ENCODE data around the gene TK1. TPM values are rescaled to one million over a fixed set of nuclear protein-coding genes. Genes with fewer than 3 reads are reported as not detected.

TK1 gene
- total RNA-seq, 1 experiment from 2014 or later: 133 TPM

DNA sequence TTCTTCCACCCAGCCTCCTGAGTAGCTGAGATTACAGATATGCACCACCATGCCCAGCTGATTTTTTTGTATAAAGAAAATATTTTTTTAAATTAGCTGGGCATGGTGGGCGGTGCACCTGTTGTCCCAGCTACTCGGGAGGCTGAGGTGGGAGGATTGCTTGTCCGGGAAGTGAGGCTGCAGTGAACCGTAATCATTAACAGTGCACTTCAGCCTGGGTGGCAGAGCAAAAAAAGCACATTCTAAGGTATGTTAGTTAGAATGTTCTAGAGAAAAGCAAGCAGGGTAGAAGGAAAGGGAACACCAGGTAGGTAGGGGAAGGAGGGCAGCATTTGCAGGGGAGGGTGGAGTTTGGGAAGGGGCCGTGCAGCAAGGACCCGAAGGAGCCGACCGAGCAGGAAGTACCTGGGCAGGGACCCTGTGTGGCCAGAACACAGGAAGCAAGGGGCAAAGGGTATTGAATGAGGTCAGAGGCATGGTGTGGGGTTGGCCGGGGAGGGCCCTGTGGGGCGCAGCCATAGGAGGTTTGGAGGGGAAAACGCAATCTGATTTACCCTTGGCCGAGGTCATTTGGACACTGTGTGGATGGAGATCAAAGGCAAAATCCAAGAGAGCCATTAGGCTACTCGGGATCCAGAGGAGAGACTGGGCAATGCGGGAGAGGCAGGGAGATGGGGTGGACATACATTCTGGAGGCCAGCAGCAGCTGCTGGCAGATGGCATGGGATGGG lies 38.4 kb downstream of the TK1 start:
- CTCF ChIA-PET: no interaction called here
- TF ChIP-seq CTCF (conservative IDR thresholded peaks at IDR 0.05; ENCODE audit: low read depth, low read length) (no peak), EZH2 (IDR thresholded peaks at IDR 0.05; ENCODE audit: borderline replicate concordance, low read depth, low read length, poor library complexity, severe bottlenecking) (no peak)
- DNase-seq (ENCODE audit: low spot score): no peak
- H3K36me3 ChIP-seq (ENCODE audit: insufficient read depth, low read length, poor library complexity, severe bottlenecking): no peaks in the 10 kb centered on the region
- intact Hi-C loops (cut with micrococcal nuclease; ENCODE audit: unreplicated experiment): no loop called here
- BruUV-seq (replicated peaks): no TSS peak
- H3K27ac ChIP-seq (ENCODE audit: low read depth, low read length, poor library complexity, severe bottlenecking): no peak overlapping the region
- no peaks in the 10 kb centered on the region for H3K9me3 ChIP-seq (ENCODE audit: low read depth, low read length, poor library complexity, severe bottlenecking)
- H3K27me3 ChIP-seq (replicated peaks; ENCODE audit: insufficient read depth, low read depth, low read length, poor library complexity): no peaks in the 10 kb centered on the region
- H3K4me1 ChIP-seq (ENCODE audit: insufficient read depth, low read length, poor library complexity, severe bottlenecking): peaks cover 5% of the 10 kb centered on the region
- H3K4me3 ChIP-seq (ENCODE audit: low read depth, low read length, poor library complexity, severe bottlenecking): no peak overlapping the region
- POLR2A ChIA-PET (ENCODE audit: low non-redundant PET): no interaction called here

DNA sequence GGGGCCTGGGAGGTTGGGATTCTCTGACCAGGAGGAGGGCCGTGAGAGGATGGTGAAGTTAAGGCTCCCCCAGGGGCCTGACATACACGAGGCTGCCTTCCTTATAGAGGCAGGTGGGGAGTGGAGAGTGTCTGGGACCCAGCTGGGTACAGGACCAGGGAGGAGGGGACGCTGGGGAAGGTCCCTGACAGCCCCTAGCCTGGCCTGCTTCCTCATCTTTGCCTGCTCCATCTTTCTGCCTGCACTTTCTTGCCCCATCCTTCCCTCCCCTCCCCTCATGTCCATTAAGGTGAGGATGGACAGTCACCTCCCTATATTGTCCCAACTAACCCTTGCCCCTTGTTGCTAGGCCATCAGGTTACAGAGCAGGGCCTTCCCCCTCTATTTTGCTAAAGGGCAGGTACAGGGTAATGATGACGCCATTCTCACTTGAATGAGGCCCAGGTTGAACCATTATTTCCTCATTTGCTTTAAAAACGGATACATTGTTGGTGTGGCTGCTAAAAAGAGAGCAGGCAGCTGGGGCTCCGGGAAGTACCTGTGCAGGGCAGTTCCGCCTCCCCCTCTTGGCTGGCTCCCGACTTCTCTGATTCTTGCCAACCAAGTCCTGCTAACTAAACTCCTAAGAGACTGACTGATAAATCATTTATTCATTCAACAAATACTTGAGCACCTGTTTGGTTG lies 39.4 kb downstream of the TK1 start:
- Histone ChIP-seq H3K36me3 (ENCODE audit: insufficient read depth, low read length, poor library complexity, severe bottlenecking) (no peaks in the 10 kb centered on the region), H3K4me1 (ENCODE audit: insufficient read depth, low read length, poor library complexity, severe bottlenecking) (peaks cover 5% of the 10 kb centered on the region), H3K27me3 (replicated peaks; ENCODE audit: insufficient read depth, low read depth, low read length, poor library complexity) (no peaks in the 10 kb centered on the region), H3K4me3 (ENCODE audit: low read depth, low read length, poor library complexity, severe bottlenecking) (no peak overlapping the region), H3K9me3 (ENCODE audit: low read depth, low read length, poor library complexity, severe bottlenecking) (no peaks in the 10 kb centered on the region), H3K27ac (ENCODE audit: low read depth, low read length, poor library complexity, severe bottlenecking) (no peak overlapping the region)
- intact Hi-C loops (cut with micrococcal nuclease; ENCODE audit: unreplicated experiment): no loop called here
- BruUV-seq (replicated peaks): no TSS peak
- CTCF ChIA-PET: no interaction called here
- POLR2A ChIA-PET (ENCODE audit: low non-redundant PET): no interaction called here
- no peak for DNase-seq (ENCODE audit: low spot score)
- TF ChIP-seq CTCF (conservative IDR thresholded peaks at IDR 0.05; ENCODE audit: low read depth, low read length) (no peak), EZH2 (IDR thresholded peaks at IDR 0.05; ENCODE audit: borderline replicate concordance, low read depth, low read length, poor library complexity, severe bottlenecking) (no peak)

DNA sequence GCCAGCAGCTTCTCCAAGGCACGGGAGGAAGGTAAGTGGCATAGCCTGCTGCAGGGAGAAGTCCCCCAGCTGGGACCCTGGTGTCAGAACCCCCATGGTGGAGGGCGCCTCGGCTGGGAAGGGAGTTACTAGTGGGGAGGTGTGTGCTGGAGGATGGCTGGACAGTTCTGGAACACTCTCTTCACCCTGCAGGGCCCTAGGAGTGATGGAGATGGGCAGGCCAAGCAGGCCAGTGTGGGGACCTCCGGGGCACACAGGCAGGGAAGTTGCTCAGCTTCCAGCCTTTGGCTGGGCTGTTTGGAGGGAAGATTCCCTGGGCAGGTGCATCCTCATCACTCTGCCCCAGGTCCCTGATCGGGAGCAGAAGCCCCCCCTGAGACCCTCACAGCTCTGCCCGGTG lies 40.0 kb downstream of the TK1 start:
- H3K36me3 ChIP-seq (ENCODE audit: insufficient read depth, low read length, poor library complexity, severe bottlenecking): no peaks in the 10 kb centered on the region
- no peak overlapping the region for H3K4me3 ChIP-seq (ENCODE audit: low read depth, low read length, poor library complexity, severe bottlenecking)
- ChIA-PET POLR2A (ENCODE audit: low non-redundant PET) (interaction anchor here (0.5 kb wide), 1 partner anchor 30 kb away, joined by 3 read pairs; no protein-coding TSS in a partner anchor), CTCF (no interaction called here)
- intact Hi-C loops (cut with micrococcal nuclease; ENCODE audit: unreplicated experiment): no loop called here
- H3K9me3 ChIP-seq (ENCODE audit: low read depth, low read length, poor library complexity, severe bottlenecking): no peaks in the 10 kb centered on the region
- H3K4me1 ChIP-seq (ENCODE audit: insufficient read depth, low read length, poor library complexity, severe bottlenecking): peaks cover 5% of the 10 kb centered on the region
- H3K27ac ChIP-seq (ENCODE audit: low read depth, low read length, poor library complexity, severe bottlenecking): no peak overlapping the region
- TF ChIP-seq CTCF (conservative IDR thresholded peaks at IDR 0.05; ENCODE audit: low read depth, low read length) (no peak), EZH2 (IDR thresholded peaks at IDR 0.05; ENCODE audit: borderline replicate concordance, low read depth, low read length, poor library complexity, severe bottlenecking) (no peak)
- DNase-seq (ENCODE audit: low spot score): no peak
- no peaks in the 10 kb centered on the region for H3K27me3 ChIP-seq (replicated peaks; ENCODE audit: insufficient read depth, low read depth, low read length, poor library complexity)
- no TSS peak for BruUV-seq (replicated peaks)

Measured in A673 (cell line).